Gastroesophageal sphincter (tissue), 3 donors: ENCODE results near the gene LZTS2.

Experiments
- POLR2A ChIP-seq, 2 donors: fragments of 450-650 bp; IDR thresholded peaks; one replicate each; pipeline ENCODE4 v1.6.1; 2017; ENCODE audit warnings: antibody characterized with exemption in 2 of 2, mild to moderate bottlenecking in 2 of 2, moderate library complexity in 1 of 2
- TF ChIP-seq, protein P1 (sequence below), 4 experiments: fragments of 200-600 bp in 2 of 4; fragments of 450-650 bp in 2 of 4; sonication (generic) in 1 of 4; IDR thresholded peaks; one replicate each; pipeline ENCODE4 v1.5.1; 2017 to 2019; ENCODE audit warnings: antibody characterized with exemption in 4 of 4, mild to moderate bottlenecking in 2 of 4, moderate library complexity in 2 of 4

DNA sequence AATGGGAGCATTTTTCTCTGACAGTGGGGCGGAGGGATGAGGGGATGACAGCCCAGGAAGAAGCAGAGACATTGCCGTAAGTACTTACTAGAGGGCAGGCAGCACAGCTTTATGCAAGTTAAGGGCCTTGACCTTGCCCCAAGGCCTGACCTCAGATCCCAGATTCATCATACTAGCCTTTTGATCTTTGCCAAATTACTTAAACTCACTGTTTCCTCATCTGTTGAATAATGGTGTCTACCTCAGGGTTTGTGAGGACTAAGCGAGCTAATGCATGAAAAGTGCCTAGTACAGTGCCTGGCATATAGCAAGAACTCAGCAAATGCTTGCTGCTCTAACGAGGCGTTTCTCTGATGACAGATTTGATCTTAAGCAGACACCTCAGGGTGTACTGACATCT, 33.8 kb upstream of the LZTS2 start:
- TF ChIP-seq, protein P1, sequence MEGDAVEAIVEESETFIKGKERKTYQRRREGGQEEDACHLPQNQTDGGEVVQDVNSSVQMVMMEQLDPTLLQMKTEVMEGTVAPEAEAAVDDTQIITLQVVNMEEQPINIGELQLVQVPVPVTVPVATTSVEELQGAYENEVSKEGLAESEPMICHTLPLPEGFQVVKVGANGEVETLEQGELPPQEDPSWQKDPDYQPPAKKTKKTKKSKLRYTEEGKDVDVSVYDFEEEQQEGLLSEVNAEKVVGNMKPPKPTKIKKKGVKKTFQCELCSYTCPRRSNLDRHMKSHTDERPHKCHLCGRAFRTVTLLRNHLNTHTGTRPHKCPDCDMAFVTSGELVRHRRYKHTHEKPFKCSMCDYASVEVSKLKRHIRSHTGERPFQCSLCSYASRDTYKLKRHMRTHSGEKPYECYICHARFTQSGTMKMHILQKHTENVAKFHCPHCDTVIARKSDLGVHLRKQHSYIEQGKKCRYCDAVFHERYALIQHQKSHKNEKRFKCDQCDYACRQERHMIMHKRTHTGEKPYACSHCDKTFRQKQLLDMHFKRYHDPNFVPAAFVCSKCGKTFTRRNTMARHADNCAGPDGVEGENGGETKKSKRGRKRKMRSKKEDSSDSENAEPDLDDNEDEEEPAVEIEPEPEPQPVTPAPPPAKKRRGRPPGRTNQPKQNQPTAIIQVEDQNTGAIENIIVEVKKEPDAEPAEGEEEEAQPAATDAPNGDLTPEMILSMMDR (IDR thresholded peaks at IDR 0.05), result no peak
- no peak for TF ChIP-seq POLR2A (IDR thresholded peaks at IDR 0.05)
